A204.1 (cell line): ENCODE data around the gene SF3B3.
"Not testable (repeated sequence)": the region's sequence is repeated elsewhere in the genome, so short reads cannot be mapped to it uniquely, and the experiment has no call there.

ENCODE experiments used
- FAIRE-seq: peaks from 2 replicates; lab custom pipeline; 2012; peaks lifted over from hg19 to GRCh38; lab: Jason Lieb, UNC

The SF3B3 gene

DNA sequence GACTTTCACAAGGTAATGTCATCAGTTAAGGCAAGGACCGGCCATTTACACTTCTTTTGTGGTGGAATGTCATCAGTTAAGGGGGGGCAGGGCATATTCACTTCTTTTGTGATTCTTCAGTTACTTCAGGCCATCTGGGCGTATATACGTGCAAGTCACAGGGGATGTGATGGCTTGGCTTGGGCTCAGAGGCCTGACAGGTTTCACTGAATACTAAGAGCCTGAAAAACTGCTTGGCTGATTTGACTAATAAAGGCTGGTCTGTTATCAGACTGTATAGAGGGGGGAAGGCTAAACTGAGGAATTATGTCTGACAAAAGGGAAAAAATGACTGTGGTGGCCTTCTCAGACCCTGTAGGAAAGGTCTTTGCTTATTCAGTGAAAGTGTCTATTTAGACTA lies 98.2 kb downstream of the SF3B3 start:
- FAIRE-seq: not testable (repeated sequence)
